Measurements from ENCODE around the gene SP110. TPM values are rescaled to one million over a fixed set of nuclear protein-coding genes. Genes with fewer than 3 reads are reported as not detected.

The SP110 gene
- total RNA-seq, 1 donor from 2014 or later: 25.2 TPM

- Histone ChIP-seq H3K27me3 (no peaks in the 10 kb centered on the region), H3K27ac (no peak overlapping the region), H3K4me3 (no peak overlapping the region), H3K9me3 (no peaks in the 10 kb centered on the region), H3K4me1 (no peaks in the 10 kb centered on the region), H3K36me3 (no peaks in the 10 kb centered on the region)
- intact Hi-C loops (cut with DNase I): no loop called here
- no peak for TF ChIP-seq CTCF (IDR thresholded peaks at IDR 0.05)
- DNase-seq (ENCODE audit: low spot score in 2 of 2): no peak
Measured at GRCh38 chr2:230134496-230135129, 85.2 kb downstream of the SP110 start.

GRCh38 chr2:230131366-230131765 is 88.4 kb downstream of the SP110 start:
- Histone ChIP-seq H3K9me3 (no peaks in the 10 kb centered on the region), H3K27ac (peak overlapping the region; percentile 51 to 52), H3K4me1 (no peaks in the 10 kb centered on the region), H3K36me3 (no peaks in the 10 kb centered on the region), H3K27me3 (no peaks in the 10 kb centered on the region), H3K4me3 (no peak overlapping the region)
- no peak for TF ChIP-seq CTCF (IDR thresholded peaks at IDR 0.05)
- intact Hi-C loops (cut with DNase I): no loop called here
- DNase-seq (ENCODE audit: low spot score in 2 of 2): no peak

- H3K27me3 ChIP-seq: no peaks in the 10 kb centered on the region
- no peak for TF ChIP-seq CTCF (IDR thresholded peaks at IDR 0.05)
- no peaks in the 10 kb centered on the region for H3K36me3 ChIP-seq
- no peaks in the 10 kb centered on the region for H3K4me1 ChIP-seq
- H3K27ac ChIP-seq: peak overlapping the region; percentile 51 to 52
- no peak overlapping the region for H3K4me3 ChIP-seq
- intact Hi-C loops (cut with DNase I): no loop called here
- no peaks in the 10 kb centered on the region for H3K9me3 ChIP-seq
- DNase-seq (ENCODE audit: low spot score in 2 of 2): peak in 1 of 2 donors; percentile 77
Measured at GRCh38 chr2:230130668-230131364, 89.0 kb downstream of the SP110 start.

GRCh38 chr2:230129343-230129742 is 90.4 kb downstream of the SP110 start:
- H3K27me3 ChIP-seq: no peaks in the 10 kb centered on the region
- no peaks in the 10 kb centered on the region for H3K36me3 ChIP-seq
- TF ChIP-seq CTCF (IDR thresholded peaks at IDR 0.05): no peak
- H3K27ac ChIP-seq: peak overlapping the region; percentile 13 to 28
- H3K9me3 ChIP-seq: no peaks in the 10 kb centered on the region
- H3K4me1 ChIP-seq: no peaks in the 10 kb centered on the region
- intact Hi-C loops (cut with DNase I): no loop called here
- no peak for DNase-seq (ENCODE audit: low spot score in 2 of 2)
- no peak overlapping the region for H3K4me3 ChIP-seq

GRCh38 chr2:230128623-230129342 is 91.0 kb downstream of the SP110 start:
- no peaks in the 10 kb centered on the region for H3K36me3 ChIP-seq
- no peaks in the 10 kb centered on the region for H3K4me1 ChIP-seq
- peak overlapping the region; percentile 13 to 28 for H3K27ac ChIP-seq
- intact Hi-C loops (cut with DNase I): no loop called here
- no peak overlapping the region for H3K4me3 ChIP-seq
- H3K27me3 ChIP-seq: no peaks in the 10 kb centered on the region
- no peak for DNase-seq (ENCODE audit: low spot score in 2 of 2)
- TF ChIP-seq CTCF (IDR thresholded peaks at IDR 0.05): no peak
- H3K9me3 ChIP-seq: no peaks in the 10 kb centered on the region

All from ascending aorta (tissue), 2 donors.